ENCODE results near the gene NELL1.

DNA sequence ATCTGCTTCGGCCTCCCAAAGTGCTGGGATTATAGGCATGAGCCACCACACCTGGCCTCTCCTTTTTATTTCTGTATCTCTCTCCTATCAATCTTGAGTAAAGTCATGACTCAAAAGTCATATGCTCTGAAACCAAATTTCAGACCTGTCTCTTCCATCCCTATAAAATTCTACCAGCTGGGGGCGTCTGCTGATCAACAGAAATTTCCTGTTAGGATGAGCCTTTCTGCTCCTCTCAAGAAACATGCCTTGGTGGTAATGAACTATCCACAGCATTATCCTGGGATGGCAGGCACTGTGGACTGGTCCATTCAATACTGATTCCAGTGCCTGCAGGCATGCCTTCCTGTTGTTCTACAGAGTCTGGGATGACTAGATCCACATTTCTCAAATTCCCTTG, 472.6 kb downstream of the NELL1 start:
- TF ChIP-seq CTCF (IDR thresholded peaks at IDR 0.05) (no peak), POLR2A (IDR thresholded peaks at IDR 0.05) (no peak)
